Measurements from ENCODE around the gene DNAJC11.

GRCh38 chr1:6601923-6602668 lies 99.5 kb downstream of the DNAJC11 start:
- TF ChIP-seq EZH2phosphoT487 (IDR thresholded peaks at IDR 0.05; ENCODE audit: low read depth) (no peak), CTCF (IDR thresholded peaks at IDR 0.05; ENCODE audit: low read depth, low read length) (no peak)
